Astrocyte (in vitro differentiated cells and primary cell): ENCODE measurements around the gene NSUN3.

Source experiments
- EZH2 ChIP-seq: IDR thresholded peaks from 2 replicates; pipeline ENCODE4 v1.6.1; 2012; ENCODE audit warnings: mild to moderate bottlenecking, low read length, inconsistent platforms; ENCODE audit not compliant: insufficient read depth
- TF ChIP-seq, protein P1 (sequence below): IDR thresholded peaks from 2 replicates; pipeline ENCODE4 v1.5.1; 2011; ENCODE audit warnings: low read depth, mild to moderate bottlenecking, inconsistent platforms, low read length, moderate library complexity; ENCODE audit not compliant: insufficient read depth

DNA sequence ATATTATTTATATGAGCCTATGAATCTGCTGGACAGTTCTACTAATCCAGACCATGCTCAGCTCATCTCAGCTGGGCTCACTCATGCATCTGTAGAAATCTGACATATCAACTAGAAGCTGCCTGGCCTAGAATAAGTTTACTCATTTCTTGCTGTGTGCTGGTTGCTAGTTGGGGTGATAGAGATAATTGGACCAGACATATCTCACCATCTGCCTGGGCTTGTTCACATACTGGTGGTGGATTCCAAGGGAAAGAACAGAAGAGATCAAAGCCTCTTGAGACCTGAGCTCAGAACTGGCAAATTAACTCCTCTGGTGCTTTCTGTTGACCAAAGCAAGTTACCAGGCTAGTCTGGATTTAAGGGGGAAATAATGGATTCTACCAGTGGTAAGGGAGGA, 109.1 kb downstream of the NSUN3 start:
- TF ChIP-seq, protein P1, sequence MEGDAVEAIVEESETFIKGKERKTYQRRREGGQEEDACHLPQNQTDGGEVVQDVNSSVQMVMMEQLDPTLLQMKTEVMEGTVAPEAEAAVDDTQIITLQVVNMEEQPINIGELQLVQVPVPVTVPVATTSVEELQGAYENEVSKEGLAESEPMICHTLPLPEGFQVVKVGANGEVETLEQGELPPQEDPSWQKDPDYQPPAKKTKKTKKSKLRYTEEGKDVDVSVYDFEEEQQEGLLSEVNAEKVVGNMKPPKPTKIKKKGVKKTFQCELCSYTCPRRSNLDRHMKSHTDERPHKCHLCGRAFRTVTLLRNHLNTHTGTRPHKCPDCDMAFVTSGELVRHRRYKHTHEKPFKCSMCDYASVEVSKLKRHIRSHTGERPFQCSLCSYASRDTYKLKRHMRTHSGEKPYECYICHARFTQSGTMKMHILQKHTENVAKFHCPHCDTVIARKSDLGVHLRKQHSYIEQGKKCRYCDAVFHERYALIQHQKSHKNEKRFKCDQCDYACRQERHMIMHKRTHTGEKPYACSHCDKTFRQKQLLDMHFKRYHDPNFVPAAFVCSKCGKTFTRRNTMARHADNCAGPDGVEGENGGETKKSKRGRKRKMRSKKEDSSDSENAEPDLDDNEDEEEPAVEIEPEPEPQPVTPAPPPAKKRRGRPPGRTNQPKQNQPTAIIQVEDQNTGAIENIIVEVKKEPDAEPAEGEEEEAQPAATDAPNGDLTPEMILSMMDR: no peak
- TF ChIP-seq EZH2: no peak
